ENCODE results near the gene CABLES2. TPM values are rescaled to one million over a fixed set of nuclear protein-coding genes. Genes with fewer than 3 reads are reported as not detected.

The CABLES2 gene
- total and polyA plus RNA-seq, 2 donors (not counting 3 experiments of a cell fraction or from before 2014, with no cell fraction given), result 7.8 to 9.9 TPM

- Histone ChIP-seq H3K9me1 (replicated peaks; ENCODE audit: control insufficient read depth, extremely low read depth, insufficient read depth, low read length) (no peaks in the 10 kb centered on the region), H3K36me3 (ENCODE audit: control insufficient read depth in 2 of 2, extremely low read depth in 1 of 2, insufficient read depth in 2 of 2, low read length in 2 of 2) (peaks cover 4 to 24% of the 10 kb centered on the region in 2 experiments), H3K79me2 (ENCODE audit: control insufficient read depth, insufficient read depth, low read length) (peaks cover 5% of the 10 kb centered on the region), H3K9me3 (replicated peaks; ENCODE audit: control insufficient read depth, insufficient read depth, low read length) (no peaks in the 10 kb centered on the region), H3K4me2 (ENCODE audit: insufficient read depth, low read length) (no peak overlapping the region), H3K27ac (ENCODE audit: insufficient read depth, low read depth, low read length) (no peak overlapping the region), H3K9ac (replicated peaks; ENCODE audit: extremely low read depth, insufficient read depth, low read length) (no peak overlapping the region), H3K27me3 (ENCODE audit: control insufficient read depth in 2 of 2, insufficient read depth in 2 of 2, low read length in 2 of 2) (no peaks in the 10 kb centered on the region), H4K20me1 (replicated peaks; ENCODE audit: control insufficient read depth, extremely low read depth, insufficient read depth, low read length) (no peaks in the 10 kb centered on the region), H3K4me1 (ENCODE audit: control insufficient read depth, extremely low read depth, insufficient read depth, low read length) (no peaks in the 10 kb centered on the region), H3K4me3 (replicated peaks in 1 of 3; ENCODE audit: insufficient read depth in 1 of 3, low read depth in 1 of 3, low read length in 3 of 3) (no peak overlapping the region), H2AFZ (ENCODE audit: low read depth, low read length) (no peak overlapping the region)
- no peak for FAIRE-seq
- POLR2A ChIA-PET, result no interaction called here
- BruUV-seq (replicated peaks), result no TSS peak
- dilution Hi-C loops (cut with MboI; ENCODE audit: extremely low pct_ligation_motif_present, low sequenced_read_pairs) (no loop called here), intact Hi-C loops (cut with micrococcal nuclease) (loop anchor here (5.0 kb wide), 1 partner anchor 39 kb away; no protein-coding TSS in a partner anchor)
- CTCF ChIA-PET, result interaction anchor here (1.8 kb wide), 1 partner anchor 40 kb away, joined by 4 read pairs; no protein-coding TSS in a partner anchor
- TF ChIP-seq POLR2AphosphoS5 (IDR thresholded peaks at IDR 0.05; ENCODE audit: insufficient read depth, low read depth, low read length) (no peak), GATA2 (IDR thresholded peaks at IDR 0.05; ENCODE audit: insufficient read depth, insufficient read length, low read depth, low read length) (no peak), POLR2A (IDR thresholded peaks at IDR 0.05; ENCODE audit: low read depth, low read length) (no peak), MAX (IDR thresholded peaks at IDR 0.05; ENCODE audit: insufficient read depth, insufficient read length) (no peak)
- TF ChIP-seq, protein P1, sequence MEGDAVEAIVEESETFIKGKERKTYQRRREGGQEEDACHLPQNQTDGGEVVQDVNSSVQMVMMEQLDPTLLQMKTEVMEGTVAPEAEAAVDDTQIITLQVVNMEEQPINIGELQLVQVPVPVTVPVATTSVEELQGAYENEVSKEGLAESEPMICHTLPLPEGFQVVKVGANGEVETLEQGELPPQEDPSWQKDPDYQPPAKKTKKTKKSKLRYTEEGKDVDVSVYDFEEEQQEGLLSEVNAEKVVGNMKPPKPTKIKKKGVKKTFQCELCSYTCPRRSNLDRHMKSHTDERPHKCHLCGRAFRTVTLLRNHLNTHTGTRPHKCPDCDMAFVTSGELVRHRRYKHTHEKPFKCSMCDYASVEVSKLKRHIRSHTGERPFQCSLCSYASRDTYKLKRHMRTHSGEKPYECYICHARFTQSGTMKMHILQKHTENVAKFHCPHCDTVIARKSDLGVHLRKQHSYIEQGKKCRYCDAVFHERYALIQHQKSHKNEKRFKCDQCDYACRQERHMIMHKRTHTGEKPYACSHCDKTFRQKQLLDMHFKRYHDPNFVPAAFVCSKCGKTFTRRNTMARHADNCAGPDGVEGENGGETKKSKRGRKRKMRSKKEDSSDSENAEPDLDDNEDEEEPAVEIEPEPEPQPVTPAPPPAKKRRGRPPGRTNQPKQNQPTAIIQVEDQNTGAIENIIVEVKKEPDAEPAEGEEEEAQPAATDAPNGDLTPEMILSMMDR (IDR thresholded peaks at IDR 0.05; ENCODE audit: extremely low read depth in 1 of 2, insufficient read depth in 1 of 2, low read depth in 1 of 2, low read length in 2 of 2), result no peak
- DNase-seq (ENCODE audit: low read depth, low spot score), result no peak
These were observed 64.2 kb downstream of the CABLES2 start for GRCh38 chr20:62342910-62343309.

GRCh38 chr20:62339647-62340062 is 67.4 kb downstream of the CABLES2 start:
- no peak overlapping the region for H3K4me3 ChIP-seq (replicated peaks in 1 of 3; ENCODE audit: insufficient read depth in 1 of 3, low read depth in 1 of 3, low read length in 3 of 3)
- H3K36me3 ChIP-seq (ENCODE audit: control insufficient read depth in 2 of 2, extremely low read depth in 1 of 2, insufficient read depth in 2 of 2, low read length in 2 of 2), result peaks cover 3 to 24% of the 10 kb centered on the region in 2 experiments
- no peak overlapping the region for H3K27ac ChIP-seq (ENCODE audit: insufficient read depth, low read depth, low read length)
- no peaks in the 10 kb centered on the region for H4K20me1 ChIP-seq (replicated peaks; ENCODE audit: control insufficient read depth, extremely low read depth, insufficient read depth, low read length)
- H3K9ac ChIP-seq (replicated peaks; ENCODE audit: extremely low read depth, insufficient read depth, low read length), result no peak overlapping the region
- no peak for DNase-seq (ENCODE audit: low read depth, low spot score)
- H3K4me1 ChIP-seq (ENCODE audit: control insufficient read depth, extremely low read depth, insufficient read depth, low read length), result no peaks in the 10 kb centered on the region
- POLR2A ChIA-PET, result no interaction called here
- TF ChIP-seq JUN (IDR thresholded peaks at IDR 0.05; ENCODE audit: borderline replicate concordance, insufficient read depth, insufficient read length, low read depth) (no peak), MYC (IDR thresholded peaks at IDR 0.05; ENCODE audit: low read depth, low read length) (no peak), GATA2 (IDR thresholded peaks at IDR 0.05; ENCODE audit: insufficient read depth, insufficient read length, low read depth, low read length) (no peak), POLR2AphosphoS5 (IDR thresholded peaks at IDR 0.05; ENCODE audit: insufficient read depth, low read depth, low read length) (no peak)
- H3K9me3 ChIP-seq (replicated peaks; ENCODE audit: control insufficient read depth, insufficient read depth, low read length), result no peaks in the 10 kb centered on the region
- no peak overlapping the region for H3K4me2 ChIP-seq (ENCODE audit: insufficient read depth, low read length)
- H3K9me1 ChIP-seq (replicated peaks; ENCODE audit: control insufficient read depth, extremely low read depth, insufficient read depth, low read length), result no peaks in the 10 kb centered on the region
- intact Hi-C loops (cut with micrococcal nuclease), result loop anchor here (5.0 kb wide), 1 partner anchor 43 kb away; no protein-coding TSS in a partner anchor
- FAIRE-seq, result no peak
- dilution Hi-C loops (cut with MboI; ENCODE audit: extremely low pct_ligation_motif_present, low sequenced_read_pairs), result no loop called here
- no peak overlapping the region for H2AFZ ChIP-seq (ENCODE audit: low read depth, low read length)
- CTCF ChIA-PET, result interaction anchor here (0.6 to 2.1 kb wide), 5 partner anchors 11 to 43 kb away, joined by 3 to 8 read pairs (median 3); no protein-coding TSS in a partner anchor
- no peaks in the 10 kb centered on the region for H3K27me3 ChIP-seq (ENCODE audit: control insufficient read depth in 2 of 2, insufficient read depth in 2 of 2, low read length in 2 of 2)
- H3K79me2 ChIP-seq (ENCODE audit: control insufficient read depth, insufficient read depth, low read length), result peaks cover 3% of the 10 kb centered on the region
- BruUV-seq (replicated peaks), result no TSS peak
